Measurements from ENCODE around the gene ISG20L2.

ISG20L2 gene

DNA sequence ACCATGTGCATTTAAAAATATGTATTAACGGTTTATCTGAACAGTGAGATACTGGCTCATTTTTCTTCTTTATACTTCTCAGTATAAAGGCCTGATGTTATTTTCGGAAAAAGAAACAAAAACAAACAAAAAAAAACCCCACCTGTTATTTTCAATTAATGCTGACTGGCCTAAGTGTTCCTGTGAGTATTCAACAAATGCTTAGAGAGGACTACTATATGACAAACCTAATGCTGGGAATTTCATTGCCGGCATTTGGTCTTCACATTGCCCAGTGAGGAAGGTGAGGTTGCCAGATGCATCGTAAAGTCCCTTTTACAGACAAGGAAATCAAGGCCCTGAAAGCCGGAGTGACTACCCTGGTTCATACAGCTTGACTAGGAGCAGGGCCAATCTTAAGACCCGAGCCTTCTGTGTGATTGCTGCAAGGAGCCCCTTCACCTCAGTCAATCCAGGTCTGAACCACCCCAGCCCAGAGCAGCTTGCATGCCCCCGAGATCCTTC, 11.7 kb upstream of the ISG20L2 start:
- DNase-seq = no peak

DNA sequence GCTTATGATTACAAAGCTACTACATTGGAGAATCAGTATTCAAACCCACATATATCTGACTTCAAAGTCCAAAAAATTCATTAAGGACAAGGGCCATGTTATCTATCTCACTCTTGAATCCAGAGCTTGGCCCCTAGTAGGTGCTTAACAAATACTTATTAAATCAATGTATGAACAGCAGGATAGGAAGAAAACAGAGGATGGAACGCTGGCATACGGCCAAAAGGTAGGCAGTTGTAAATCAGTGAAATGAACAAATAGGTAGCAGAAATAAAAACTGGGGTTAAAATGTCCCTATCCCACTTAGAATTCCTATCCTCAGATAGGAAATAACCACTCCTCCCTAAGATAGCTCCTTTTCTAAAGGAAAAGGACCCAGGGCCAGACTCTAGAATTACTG, 10.3 kb upstream of the ISG20L2 start:
- no peak for DNase-seq

DNA sequence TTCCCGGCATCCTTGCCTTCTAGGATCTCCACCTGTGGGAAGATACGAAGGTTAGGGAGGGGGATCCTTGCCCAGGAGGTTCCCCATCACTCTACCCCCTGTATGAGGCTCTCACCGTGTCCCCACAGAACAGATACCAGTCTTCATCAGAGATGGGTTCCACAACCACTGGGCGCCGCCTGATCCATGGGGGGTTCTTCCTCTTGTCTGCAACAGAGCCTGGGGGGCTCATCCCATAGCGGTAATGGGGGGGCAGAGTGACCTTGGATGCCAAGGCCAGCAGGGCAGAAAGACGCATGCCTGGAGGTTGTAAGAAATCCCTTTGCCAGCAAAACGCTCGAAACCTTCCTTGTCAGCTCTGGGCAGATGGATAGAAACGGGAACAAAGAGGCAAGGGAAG, 9.8 kb upstream of the ISG20L2 start:
- no peak for DNase-seq

- no peak for DNase-seq
These were observed 5.5 kb upstream of the ISG20L2 start for GRCh38 chr1:156733989-156734584.

- peak; percentile 77 for DNase-seq
These were observed 504 bp downstream of the ISG20L2 start, which contains the start of gene METTL25B for GRCh38 chr1:156727926-156728598. Gene METTL25B, plus strand, starts transcription at chr1:156728469. Its CDS starts 636 bp downstream, at chr1:156729105.

- DNase-seq = no peak
These were observed 1.1 kb downstream of the ISG20L2 start for GRCh38 chr1:156727492-156727891.

- no peak for DNase-seq
These were observed 1.9 kb downstream of the ISG20L2 start for GRCh38 chr1:156726549-156727226.

- DNase-seq = peak; percentile 50
These were observed 2.8 kb downstream of the ISG20L2 start for GRCh38 chr1:156725683-156726280.

DNA sequence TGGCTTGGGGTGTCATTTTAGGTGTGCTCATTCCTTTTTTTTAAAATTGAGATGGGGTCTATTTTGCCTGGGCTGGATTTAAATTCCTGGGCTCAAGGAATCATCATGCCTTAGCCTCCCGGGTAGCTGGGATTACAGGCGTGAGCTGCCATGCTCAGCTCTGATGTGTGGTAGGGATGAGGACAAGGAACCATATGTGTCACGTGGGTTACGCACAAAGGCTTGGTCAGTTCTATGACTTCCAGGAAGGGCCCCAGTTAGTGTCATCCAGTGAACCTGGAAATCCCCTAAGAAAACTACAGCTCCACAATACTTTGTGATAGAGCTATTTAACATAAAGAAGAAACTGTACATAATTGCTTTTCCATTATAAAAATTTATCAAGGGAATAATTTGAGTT, 7.0 kb downstream of the ISG20L2 start:
- no peak for DNase-seq

DNA sequence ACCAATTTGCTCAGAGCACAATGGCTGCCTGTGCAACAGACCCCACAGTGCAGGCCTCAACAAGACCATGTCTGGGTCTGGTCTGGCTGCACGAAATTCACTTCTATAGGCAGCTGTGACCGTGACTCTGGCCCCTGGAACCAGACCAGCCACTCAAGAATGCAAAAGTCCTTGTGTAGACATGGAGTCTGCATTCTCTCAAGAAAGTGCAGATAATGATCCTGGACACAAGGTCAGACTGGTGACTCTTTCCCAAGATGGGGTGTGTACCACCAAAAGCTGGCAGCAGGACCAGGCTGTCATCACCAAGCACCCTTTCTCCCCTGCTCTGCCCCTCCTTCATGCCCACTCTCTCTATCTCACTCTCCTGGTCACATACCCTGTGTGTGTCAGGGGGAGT, 7.4 kb downstream of the ISG20L2 start:
- no peak for DNase-seq

DNA sequence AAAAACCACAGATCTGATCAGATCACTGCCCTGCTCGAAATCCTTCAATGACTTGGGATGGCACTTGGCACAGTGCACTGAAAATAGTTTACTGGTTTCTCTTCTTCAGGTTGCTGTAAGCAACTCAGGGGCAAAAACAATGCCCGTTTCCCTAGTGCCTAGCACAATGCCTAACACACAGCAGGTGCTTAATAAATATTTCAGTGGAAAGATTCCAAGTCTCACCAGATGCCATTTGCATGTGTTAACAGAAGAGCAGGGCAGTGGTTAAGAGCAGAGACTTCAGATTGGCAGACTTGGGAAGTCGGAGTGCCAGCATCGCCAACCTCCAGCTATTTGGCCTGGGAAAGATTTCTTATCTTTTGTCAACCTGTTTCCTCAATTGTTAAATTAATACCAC, 11.2 kb downstream of the ISG20L2 start:
- no peak for DNase-seq

DNA sequence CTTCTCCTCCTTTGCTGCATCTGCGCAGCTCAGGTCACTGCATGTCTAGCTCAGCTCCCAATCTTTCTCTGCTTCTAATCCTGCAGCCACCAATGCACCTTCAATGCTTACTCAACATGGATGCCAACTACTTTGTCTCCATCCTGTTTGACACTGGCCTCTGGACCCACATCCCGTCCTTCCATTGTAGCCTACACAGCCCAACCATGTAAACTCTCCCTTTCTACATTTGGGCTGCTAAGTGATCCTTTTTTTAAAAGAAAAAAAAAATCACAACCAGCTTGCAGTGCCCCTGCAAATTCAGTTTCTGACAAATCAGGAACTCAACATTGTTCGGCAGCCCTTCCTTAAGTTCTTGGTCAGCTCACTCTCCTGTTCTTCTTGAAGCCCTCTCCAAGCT, 13.7 kb downstream of the ISG20L2 start:
- no peak for DNase-seq

GRCh38 chr1:156712626-156713025, 15.9 kb downstream of the ISG20L2 start:
- no peak for DNase-seq

GRCh38 chr1:156711011-156711817, 17.4 kb downstream of the ISG20L2 start:
- DNase-seq = no peak

- no peak for DNase-seq
These were observed 18.6 kb downstream of the ISG20L2 start for GRCh38 chr1:156709757-156710489.

GRCh38 chr1:156709031-156709430, 19.5 kb downstream of the ISG20L2 start:
- no peak for DNase-seq

DNA sequence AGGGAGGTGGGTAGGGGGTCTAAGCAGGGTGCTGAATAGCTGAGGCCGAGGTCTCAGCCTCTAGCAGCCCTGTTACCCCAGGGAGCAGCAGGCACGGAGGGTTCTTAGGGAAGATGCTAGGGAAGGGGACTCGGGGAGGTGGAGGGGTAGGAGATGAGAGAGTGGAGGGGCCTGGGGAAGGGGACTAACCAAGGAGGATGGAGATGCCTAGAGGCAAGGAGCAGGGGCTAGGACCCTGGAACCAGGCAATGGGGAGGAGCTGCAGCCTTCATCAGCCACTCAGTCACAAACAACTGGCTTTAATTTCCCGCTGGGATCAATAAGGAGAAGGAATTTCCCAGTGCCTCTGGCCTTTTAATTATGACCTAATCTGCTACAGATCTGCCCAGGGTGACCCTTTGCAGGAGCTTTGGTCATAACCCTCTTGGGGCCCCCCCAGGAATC, 20.3 kb downstream of the ISG20L2 start:
- no peak for DNase-seq

DNA sequence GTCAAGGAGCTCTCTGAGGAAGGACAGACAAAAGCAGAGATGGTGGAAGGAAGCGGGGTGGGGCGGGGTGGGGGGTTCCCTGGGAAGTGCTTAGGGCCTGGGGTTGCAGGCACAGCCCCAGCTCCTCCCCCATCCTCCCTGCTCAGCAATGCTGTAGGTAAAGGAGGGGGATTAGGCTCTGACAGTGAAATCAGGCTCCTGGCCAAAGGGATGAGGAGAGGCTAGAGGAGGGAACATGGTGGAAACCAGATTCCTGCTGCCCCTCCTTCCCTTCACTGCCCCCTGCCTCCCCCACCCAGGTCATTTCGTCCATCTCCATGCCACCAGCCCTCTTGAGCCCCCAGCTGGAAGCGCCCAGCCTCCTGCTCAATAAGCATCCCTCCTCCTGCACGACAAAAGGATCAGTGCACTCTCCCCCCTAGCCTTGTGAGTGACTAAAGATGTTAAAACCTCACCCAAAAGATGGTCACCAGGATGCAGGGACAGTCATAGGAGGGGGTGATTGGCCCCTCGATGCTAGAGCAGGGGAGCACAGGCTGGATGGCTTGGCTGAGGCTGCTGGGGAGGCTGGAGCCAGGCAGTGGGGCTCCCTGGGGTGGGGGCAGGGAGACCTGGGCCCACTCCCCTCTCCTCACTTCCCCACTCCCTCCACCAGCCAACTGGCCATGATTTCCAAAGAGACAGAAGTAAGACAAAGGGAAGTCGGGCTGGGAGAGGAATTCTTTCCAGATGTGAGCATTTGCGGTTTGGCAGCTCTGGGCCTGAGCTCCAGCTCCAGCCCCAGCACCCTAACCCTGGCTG, 20.9 kb downstream of the ISG20L2 start:
- DNase-seq = no peak

- no peak for DNase-seq
These were observed 21.7 kb downstream of the ISG20L2 start for GRCh38 chr1:156706657-156707416.

Measured in activated gamma-delta T cell (primary cell).